WTC11 (cell line): ENCODE results near the gene AUH. TPM values are rescaled to one million over a fixed set of nuclear protein-coding genes. Genes with fewer than 3 reads are reported as not detected.

ENCODE experiments used
- ATAC-seq: fragments of 200-7000 bp; cut with Tn5 transposase; 2 replicates; pipeline ENCODE4 v1.10.0; 2021; ENCODE audit warnings: mild to moderate bottlenecking, moderate library complexity
- CTCF ChIA-PET: fragments of 300-600 bp; sonication (Branson Sonifier 250); formaldehyde crosslinking; loops from one replicate; lab custom pipeline; 2021; ENCODE audit warnings: antibody characterized with exemption; lab: Charles Lee
- POLR2A ChIA-PET: fragments of 350-600 bp; sonication (Branson Sonifier 250); formaldehyde crosslinking; loops from one replicate; lab custom pipeline; 2021; ENCODE audit warnings: antibody characterized with exemption; lab: Charles Lee
- DNase-seq: peaks from one replicate; pipeline ENCODE4 v3.0.0; 2021; ENCODE audit warnings: low spot score
- H3K27ac Mint-ChIP-seq: 2 replicates; pipeline ENCODE4 v1.8.0; 2021; ENCODE audit warnings: mixed read lengths
- H3K27me3 Mint-ChIP-seq: 2 replicates; pipeline ENCODE4 v1.8.0; 2021; ENCODE audit warnings: low read depth, mild to moderate bottlenecking, moderate library complexity, mixed read lengths
- H3K36me3 Mint-ChIP-seq: 2 replicates; pipeline ENCODE4 v1.8.0; 2021; ENCODE audit warnings: mixed read lengths
- H3K4me1 Mint-ChIP-seq: 2 replicates; pipeline ENCODE4 v1.8.0; 2022; ENCODE audit warnings: mixed read lengths
- H3K4me3 Mint-ChIP-seq: 2 replicates; pipeline ENCODE4 v1.8.0; 2021; ENCODE audit warnings: mild to moderate bottlenecking, moderate library complexity, mixed read lengths
- H3K9me3 Mint-ChIP-seq: 2 replicates; pipeline ENCODE4 v1.8.0; 2021; ENCODE audit warnings: mixed read lengths
- ARID4B ChIP-seq: sonication (generic); formaldehyde crosslinking; IDR thresholded peaks from 2 replicates; pipeline ENCODE4 v1.8.0; 2023; ENCODE audit warnings: missing genetic modification reagents, mild to moderate bottlenecking, borderline replicate concordance
- CDX4 ChIP-seq: fragments of 250-450 bp; sonication (Bioruptor Pico); IDR thresholded peaks from 2 replicates; pipeline ENCODE4 v1.9.0; 2021; ENCODE audit warnings: moderate library complexity, mild to moderate bottlenecking, inconsistent platforms, borderline replicate concordance
- CREM ChIP-seq: sonication (generic); formaldehyde crosslinking; IDR thresholded peaks from 2 replicates; pipeline ENCODE4 v1.8.1; 2022; ENCODE audit warnings: mild to moderate bottlenecking, missing genetic modification reagents, moderate library complexity
- E2F5 ChIP-seq: sonication (generic); formaldehyde crosslinking; IDR thresholded peaks from 2 replicates; pipeline ENCODE4 v1.8.1; 2022; ENCODE audit warnings: mild to moderate bottlenecking, moderate library complexity, missing genetic modification reagents
- ETV6 ChIP-seq: sonication (generic); formaldehyde crosslinking; IDR thresholded peaks from 2 replicates; pipeline ENCODE4 v1.8.1; 2022; ENCODE audit warnings: mild to moderate bottlenecking, missing genetic modification reagents
- FOXP4 ChIP-seq: sonication (generic); formaldehyde crosslinking; IDR thresholded peaks from 2 replicates; pipeline ENCODE4 v1.8.0; 2022; ENCODE audit warnings: mild to moderate bottlenecking, missing genetic modification reagents
- GRHL2 ChIP-seq: fragments of 250-450 bp; sonication (Bioruptor Pico); IDR thresholded peaks from 2 replicates; pipeline ENCODE4 v1.8.0; 2022; ENCODE audit warnings: mild to moderate bottlenecking, moderate library complexity; ENCODE audit not compliant: insufficient replicate concordance, severe bottlenecking
- JUN ChIP-seq: sonication (generic); formaldehyde crosslinking; IDR thresholded peaks from 2 replicates; pipeline ENCODE4 v1.8.0; 2023; ENCODE audit warnings: mild to moderate bottlenecking, missing genetic modification reagents
- MLX ChIP-seq: sonication (generic); formaldehyde crosslinking; IDR thresholded peaks from 2 replicates; pipeline ENCODE4 v1.8.1; 2023; ENCODE audit warnings: mild to moderate bottlenecking, missing genetic modification reagents, moderate library complexity
- MXD4 ChIP-seq: fragments of 250-450 bp; sonication (Bioruptor Pico); IDR thresholded peaks from 2 replicates; pipeline ENCODE4 v1.8.0; 2021; ENCODE audit warnings: mild to moderate bottlenecking, moderate library complexity, borderline replicate concordance
- NR1H2 ChIP-seq: sonication (generic); formaldehyde crosslinking; IDR thresholded peaks from 2 replicates; pipeline ENCODE4 v1.9.0; 2021; ENCODE audit warnings: mild to moderate bottlenecking, moderate library complexity, missing genetic modification reagents
- NR3C1 ChIP-seq: sonication (generic); formaldehyde crosslinking; conservative IDR thresholded peaks from 2 replicates; pipeline ENCODE4 v1.8.1; 2023; ENCODE audit warnings: low read depth, mild to moderate bottlenecking, missing genetic modification reagents
- RELA ChIP-seq: sonication (generic); formaldehyde crosslinking; IDR thresholded peaks from 2 replicates; pipeline ENCODE4 v1.8.1; 2022; ENCODE audit warnings: missing genetic modification reagents, mild to moderate bottlenecking, borderline replicate concordance
- SOX15 ChIP-seq: fragments of 250-450 bp; sonication (Bioruptor Pico); IDR thresholded peaks from 2 replicates; pipeline ENCODE4 v1.9.0; 2021; ENCODE audit warnings: mild to moderate bottlenecking
- STAT6 ChIP-seq: sonication (generic); formaldehyde crosslinking; conservative IDR thresholded peaks from 2 replicates; pipeline ENCODE4 v1.8.1; 2023; ENCODE audit warnings: mild to moderate bottlenecking, low read depth, missing genetic modification reagents, moderate library complexity
- TEAD4 ChIP-seq: sonication (generic); formaldehyde crosslinking; IDR thresholded peaks from 2 replicates; pipeline ENCODE4 v1.8.0; 2022; ENCODE audit warnings: mild to moderate bottlenecking, missing genetic modification reagents
- TP53 ChIP-seq: sonication (generic); formaldehyde crosslinking; IDR thresholded peaks from 2 replicates; pipeline ENCODE4 v1.8.1; 2023; ENCODE audit warnings: mild to moderate bottlenecking, missing genetic modification reagents
- USF1 ChIP-seq: sonication (generic); formaldehyde crosslinking; IDR thresholded peaks from 2 replicates; pipeline ENCODE4 v1.8.0; 2022; ENCODE audit warnings: mild to moderate bottlenecking, missing genetic modification reagents
- total RNA-seq: library from RNA; stranded (reverse); gene quantifications from 3 replicates; pipeline ENCODE4 v1.2.3, GENCODE V29; 2021

AUH gene
- total RNA-seq, 1 experiment from 2014 or later, result 30.4 TPM

GRCh38 chr9:91206806-91207205, 154.9 kb downstream of the AUH start (continued):
- no peak for TF ChIP-seq STAT6
- no peak for TF ChIP-seq CDX4 (CRISPR knock-in tag)
- no peak for TF ChIP-seq GRHL2 (CRISPR knock-in tag)
- no peak for TF ChIP-seq NR3C1 (CRISPR knock-in tag)
- TF ChIP-seq NR1H2 (CRISPR knock-in tag), result no peak
- no peak for TF ChIP-seq TEAD4
- TF ChIP-seq TP53 (CRISPR knock-in tag), result no peak

- TF ChIP-seq CREM (CRISPR knock-in tag) (no peak), SOX15 (no peak), ETV6 (CRISPR knock-in tag) (no peak), MXD4 (no peak), USF1 (CRISPR knock-in tag) (no peak), E2F5 (CRISPR knock-in tag) (no peak), MLX (no peak), FOXP4 (CRISPR knock-in tag) (no peak)
- ATAC-seq (no peak), DNase-seq (no peak)
- CTCF ChIA-PET, result no interaction called here
- Mint-ChIP-seq H3K27me3 (no peaks in the 10 kb centered on the region), H3K4me3 (no peak overlapping the region), H3K9me3 (peaks cover 49% of the 10 kb centered on the region), H3K36me3 (peaks cover 31% of the 10 kb centered on the region), H3K4me1 (peaks cover 20% of the 10 kb centered on the region), H3K27ac (no peak overlapping the region)
- POLR2A ChIA-PET, result no interaction called here
Measured at GRCh38 chr9:91202736-91203283, 158.9 kb downstream of the AUH start.

GRCh38 chr9:91200692-91201336, 160.9 kb downstream of the AUH start:
- no peak overlapping the region for H3K27ac Mint-ChIP-seq
- H3K9me3 Mint-ChIP-seq, result peaks cover 44% of the 10 kb centered on the region
- no peak for ATAC-seq
- peaks cover 3% of the 10 kb centered on the region; the same call in 1 of the 2 replicates for H3K27me3 Mint-ChIP-seq
- H3K4me1 Mint-ChIP-seq, result peaks cover 24% of the 10 kb centered on the region
- H3K36me3 Mint-ChIP-seq, result peaks cover 31% of the 10 kb centered on the region
- ChIA-PET POLR2A (no interaction called here), CTCF (no interaction called here)
- H3K4me3 Mint-ChIP-seq, result no peak overlapping the region
- no peak for DNase-seq
- no peak for TF ChIP-seq MXD4
- TF ChIP-seq RELA (CRISPR knock-in tag), result no peak
- no peak for TF ChIP-seq JUN (CRISPR knock-in tag)
- TF ChIP-seq ARID4B (CRISPR knock-in tag), result no peak
- TF ChIP-seq TEAD4, result no peak
